GM19397 (cell line): ENCODE data around the gene ADA.

ENCODE experiments used
- ATAC-seq: cut with Tn5 transposase; IDR thresholded peaks from one replicate; pipeline ENCODE4 v1.9.1; 2021; ENCODE audit warnings: mild to moderate bottlenecking, moderate library complexity; ENCODE audit not compliant: unreplicated experiment

The ADA gene

DNA sequence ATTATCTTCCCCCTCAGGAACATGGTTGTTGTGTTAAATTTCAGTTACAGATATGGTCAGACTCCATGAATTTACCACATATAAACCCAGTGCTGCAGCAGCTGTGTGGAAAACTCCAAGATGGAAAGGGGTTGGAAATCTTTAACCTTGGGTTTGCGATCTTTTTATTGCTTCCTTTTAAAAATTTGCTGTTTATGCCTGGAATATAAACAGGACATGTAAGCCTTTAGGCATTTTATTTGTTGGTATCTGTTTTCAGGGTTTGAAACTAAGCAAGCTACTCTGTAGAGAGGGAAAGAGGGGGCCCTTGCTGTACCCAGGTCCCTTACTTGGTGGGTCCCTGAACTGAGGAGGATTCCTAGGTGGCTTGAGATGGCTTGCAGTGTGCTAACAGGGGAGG lies 68.3 kb downstream of the ADA start:
- no peak for ATAC-seq

DNA sequence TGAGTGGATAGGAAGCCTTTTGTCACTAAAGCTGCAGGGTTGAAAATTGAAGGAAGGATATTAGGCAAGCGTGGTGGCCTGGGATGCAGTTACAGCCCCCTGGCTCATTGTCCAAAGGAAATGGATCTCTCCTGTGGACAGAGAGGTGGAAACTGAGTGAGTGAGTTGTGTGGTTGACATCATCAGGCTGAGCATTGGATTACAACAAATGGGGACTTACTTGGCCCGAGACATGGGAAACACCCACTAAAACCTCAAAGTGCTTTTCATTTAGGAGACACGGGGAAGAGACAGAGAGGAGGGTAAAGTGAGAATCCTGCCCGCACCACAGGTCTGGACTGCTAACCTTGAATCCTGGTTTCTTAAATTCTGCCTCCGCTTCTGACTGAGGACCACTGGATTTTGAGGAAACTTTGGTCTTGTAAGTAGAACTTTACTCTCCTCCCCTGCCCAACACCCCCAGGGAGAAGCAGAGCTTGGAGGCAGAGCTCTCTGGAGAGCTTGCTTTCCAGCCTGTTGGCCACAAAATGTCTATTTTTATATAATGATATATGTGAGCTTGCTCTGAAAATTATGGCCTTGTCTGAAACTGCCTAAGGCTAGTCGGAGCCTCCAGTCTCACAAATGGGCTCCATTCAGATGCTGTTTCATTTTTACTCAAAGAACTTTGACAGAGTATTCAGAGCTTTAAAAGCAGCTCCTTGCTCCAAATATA lies 69.0 kb downstream of the ADA start, which contains the start of gene PKIG:
Gene PKIG (plus strand): TSS at position 269 of the 715 bp plus-strand sequence. CDS start 31,978 bp downstream, outside the sequence.
- ATAC-seq, result no peak

DNA sequence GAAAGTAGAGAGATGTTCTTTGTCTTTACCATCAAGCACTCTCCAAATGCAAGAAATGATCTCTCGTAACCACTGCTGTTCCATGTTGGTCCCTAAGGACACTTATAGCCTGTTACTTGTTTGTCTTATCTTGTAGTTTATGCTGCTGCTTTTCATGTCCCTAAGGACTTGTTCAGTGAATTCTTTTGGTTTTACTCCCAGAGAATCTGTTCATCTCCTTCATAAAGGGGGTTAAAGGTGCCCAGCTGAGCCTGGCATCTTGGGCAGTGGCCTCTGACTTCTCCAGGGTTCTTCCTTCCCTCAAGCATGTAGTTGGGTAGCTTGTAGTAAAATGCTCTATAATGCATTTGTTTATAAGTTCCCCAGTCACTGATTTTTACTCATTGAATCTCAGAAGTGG lies 70.0 kb downstream of the ADA start:
- no peak for ATAC-seq

DNA sequence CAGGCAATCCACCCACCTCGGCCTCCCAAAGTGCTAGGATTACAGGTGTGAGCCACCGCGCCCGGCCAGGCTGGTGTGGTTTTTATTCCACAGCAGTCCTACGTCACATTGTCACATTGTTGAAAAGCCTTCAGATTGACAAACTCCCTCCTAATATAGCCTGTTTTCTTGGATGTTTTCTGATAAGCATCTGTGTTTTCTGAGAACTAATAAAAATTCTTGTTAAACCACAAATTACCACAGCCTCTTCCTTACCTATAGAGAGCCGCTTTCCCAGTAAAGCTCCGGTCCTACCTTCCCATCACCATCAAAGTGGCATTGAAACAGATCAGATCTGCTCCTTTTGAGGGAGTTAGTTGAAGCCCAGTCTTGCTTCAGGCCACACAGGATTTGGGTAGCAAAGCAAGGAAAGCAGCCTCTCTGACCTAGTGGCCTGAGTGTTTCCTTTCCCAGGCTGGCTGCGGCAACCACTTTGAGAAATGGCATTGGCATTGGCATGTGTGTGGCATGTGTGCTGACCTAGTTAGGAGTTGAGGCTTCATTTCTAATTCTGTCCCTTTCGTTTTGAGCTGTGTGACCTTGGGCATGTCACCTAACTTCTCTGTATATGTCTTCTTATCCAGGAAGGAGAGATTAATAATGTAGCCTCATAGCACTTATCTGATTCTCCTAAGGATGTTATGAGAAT lies 70.8 kb downstream of the ADA start:
- ATAC-seq, result no peak

DNA sequence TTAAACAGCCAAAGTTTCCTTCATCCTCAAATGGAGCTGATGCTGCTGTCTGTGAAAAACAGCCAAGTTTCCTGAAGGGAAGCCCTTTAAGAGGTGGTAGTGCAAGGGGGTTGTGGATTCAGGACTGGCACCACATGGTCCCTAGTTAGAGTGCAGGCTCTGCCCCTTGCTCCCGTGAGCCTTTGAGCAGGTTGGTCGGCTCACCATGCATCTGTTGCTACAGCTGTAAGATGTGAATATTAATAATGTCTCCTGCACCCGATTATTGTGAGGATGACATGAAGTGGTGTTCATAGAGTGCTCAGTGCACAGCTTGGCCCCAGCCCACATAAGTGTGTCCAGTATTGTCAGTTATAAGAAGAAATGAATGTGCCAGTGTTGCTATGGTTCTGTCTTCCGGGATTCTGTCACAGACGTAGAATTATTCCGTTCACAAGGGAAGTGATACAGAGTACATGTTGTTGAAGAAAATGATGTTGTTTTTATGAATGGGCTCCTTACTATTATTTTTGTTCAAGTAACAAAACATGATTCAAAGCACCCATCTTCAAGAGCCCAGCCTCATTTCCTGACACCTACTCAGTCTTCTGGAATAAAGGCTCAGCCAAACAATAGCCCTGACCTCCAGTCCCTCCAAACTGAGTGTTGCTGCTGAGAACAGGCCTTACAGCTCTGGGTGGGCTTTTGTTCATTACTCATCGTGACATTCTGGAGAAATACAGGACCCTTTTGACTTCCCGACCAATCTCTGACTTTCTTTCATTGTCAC lies 72.0 kb downstream of the ADA start:
- ATAC-seq, result no peak

DNA sequence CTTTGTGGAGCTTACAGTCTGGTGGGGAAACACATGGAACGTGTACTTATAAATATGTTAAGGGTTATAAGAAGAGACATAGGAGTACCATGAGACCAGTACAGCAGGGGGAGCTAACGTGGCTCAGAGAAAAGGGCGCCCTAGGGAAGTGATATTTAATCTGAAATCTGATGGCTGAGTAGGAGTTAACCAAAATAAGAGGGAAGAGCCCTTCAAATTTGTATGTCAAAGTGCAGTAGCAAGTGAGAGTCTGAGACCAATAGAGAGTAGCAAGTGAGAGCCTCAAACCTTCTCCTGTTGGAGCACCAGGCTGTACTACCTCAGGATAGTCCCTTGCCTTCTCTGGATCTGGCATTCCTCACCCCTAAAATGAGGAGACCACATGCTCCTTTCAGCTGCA lies 75.2 kb downstream of the ADA start:
- ATAC-seq, result no peak

DNA sequence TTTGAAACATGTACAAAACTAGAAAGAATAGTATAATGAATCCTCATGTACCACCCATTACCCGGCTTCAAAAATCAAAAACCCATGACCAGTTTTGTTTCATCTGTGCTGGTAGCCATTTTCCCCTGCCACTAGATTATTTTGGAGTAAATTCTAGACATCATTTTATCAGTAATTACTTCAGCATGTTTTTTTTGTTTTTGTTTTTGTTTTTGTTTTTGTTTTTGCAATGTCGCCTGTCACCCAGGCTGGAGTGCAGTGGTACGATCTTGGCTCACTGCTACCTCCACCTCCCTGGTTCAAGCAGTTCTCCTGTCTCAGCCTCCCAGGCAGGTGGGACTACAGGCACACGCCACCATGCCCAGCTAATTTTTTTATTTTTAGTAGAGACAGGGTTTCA lies 77.1 kb downstream of the ADA start:
- ATAC-seq, result no peak

DNA sequence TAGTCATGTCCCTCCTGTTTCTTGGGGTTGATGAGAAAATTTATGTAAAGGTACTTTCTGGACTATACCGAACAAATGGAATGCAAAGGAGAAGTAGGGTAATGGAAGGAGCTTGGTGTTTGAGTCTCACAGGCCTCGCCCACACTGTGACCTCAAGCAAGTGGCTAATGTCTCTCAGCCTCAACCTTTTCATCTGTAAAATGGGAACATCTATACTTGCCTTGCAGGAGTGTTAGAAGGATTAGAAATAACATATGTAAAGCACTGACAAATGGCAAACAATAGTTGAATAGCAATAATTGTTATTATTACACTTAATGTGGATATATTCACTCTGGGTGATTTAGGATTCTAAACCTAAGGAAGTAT lies 78.0 kb downstream of the ADA start:
- no peak for ATAC-seq

DNA sequence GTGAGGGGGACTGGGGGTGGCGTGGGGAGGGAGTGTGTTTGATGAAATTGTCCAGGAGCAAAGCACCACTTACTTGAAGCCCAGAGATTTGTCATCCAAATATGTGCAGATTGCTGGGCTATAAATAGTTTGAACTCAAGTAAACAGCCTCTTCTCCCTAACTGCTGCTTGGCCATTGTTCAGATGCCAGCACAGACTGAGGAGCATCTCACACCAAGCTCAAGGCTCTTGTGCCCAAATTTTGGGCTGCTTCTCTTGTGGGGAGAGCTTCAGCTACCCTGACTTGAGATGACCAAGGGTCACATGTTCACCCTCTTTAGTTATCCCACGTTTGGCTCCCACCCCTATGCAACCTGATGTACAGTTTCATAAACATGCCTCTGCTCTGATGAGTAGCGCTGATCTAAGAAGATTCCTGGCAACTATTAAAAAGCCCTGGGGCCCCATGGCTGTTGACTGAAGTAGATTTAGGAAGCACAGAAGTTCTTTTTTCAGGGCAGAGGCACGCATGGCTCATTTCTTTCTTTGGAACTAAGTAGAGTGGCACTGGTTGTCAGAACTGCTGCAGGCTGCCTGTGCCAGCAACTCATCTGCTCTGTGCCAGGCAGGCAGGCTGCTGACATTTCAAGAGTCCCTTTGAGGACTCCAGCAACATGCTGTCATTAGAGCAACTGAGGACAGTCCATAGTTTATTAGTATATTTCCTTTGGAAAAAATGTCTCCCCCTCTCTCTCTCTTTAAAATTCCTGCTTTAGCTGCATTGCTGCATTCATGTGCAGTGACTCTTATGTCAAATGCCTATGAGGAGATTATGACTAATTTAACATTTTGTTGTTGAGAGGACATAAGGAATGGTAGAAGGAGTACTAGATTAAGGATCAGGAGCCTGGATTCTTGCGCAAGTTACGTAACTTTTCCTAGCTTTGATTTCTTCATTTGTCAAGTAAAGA lies 78.7 kb downstream of the ADA start:
- ATAC-seq, result no peak

DNA sequence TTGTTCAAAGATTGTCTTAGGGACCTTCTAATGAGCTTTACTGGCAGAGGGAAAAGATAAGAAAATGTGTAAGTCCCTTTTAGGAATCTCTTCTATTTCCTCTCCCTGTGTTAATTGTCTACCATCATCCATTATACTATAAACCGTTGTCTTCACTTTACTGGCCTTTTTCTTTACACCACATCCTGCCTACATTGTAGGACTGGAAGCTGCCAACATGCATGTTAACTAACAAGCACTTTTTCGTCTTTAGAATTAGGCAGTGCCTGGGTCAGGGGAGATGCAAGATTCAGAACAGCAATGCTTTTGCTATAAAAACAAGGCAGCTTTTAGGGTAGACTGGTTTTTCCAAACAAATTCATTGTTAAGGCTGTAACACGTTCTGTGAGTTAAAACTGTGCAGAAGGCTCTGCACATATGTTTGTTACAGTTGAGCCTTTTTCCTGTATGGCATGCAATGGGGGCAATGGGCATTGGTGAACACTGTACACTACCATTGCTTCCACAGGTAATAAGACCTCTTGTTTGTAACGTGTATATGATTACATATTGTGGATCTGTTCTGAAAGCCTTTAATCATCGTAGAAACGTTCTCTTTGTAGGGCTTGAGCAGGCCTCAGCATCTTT lies 80.0 kb downstream of the ADA start:
- no peak for ATAC-seq

DNA sequence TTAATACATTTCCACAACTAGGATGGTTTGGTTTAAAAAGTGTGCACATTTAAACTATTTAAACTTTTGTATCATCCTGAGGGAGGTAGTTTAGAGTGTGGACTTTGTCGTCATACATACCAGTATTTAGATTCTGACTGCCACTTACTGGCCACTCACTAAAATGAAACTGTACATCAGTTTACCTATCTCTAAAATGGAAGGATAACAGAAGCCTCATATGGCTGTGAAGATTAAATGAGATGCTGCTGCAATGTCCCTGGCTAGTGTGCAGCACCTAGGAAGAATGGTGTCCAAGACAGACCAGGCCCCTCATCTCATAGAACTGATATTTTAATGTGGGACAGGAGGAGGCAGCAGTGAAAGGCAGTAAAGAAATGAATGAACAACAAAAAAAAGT lies 81.1 kb downstream of the ADA start:
- ATAC-seq, result no peak
